B cell (primary cell): ENCODE results near the gene BRINP3. TPM values are rescaled to one million over a fixed set of nuclear protein-coding genes. Genes with fewer than 3 reads are reported as not detected.

Experiments
- ATAC-seq: fragments of 200-7000 bp; cut with Tn5 transposase; one replicate; pipeline ENCODE4 v1.10.0; 2021; ENCODE audit warnings: low read depth, mild to moderate bottlenecking, moderate number of reproducible peaks, moderate library complexity
- CTCF ChIA-PET: fragments of 350-600 bp; sonication (Branson Sonifier 250); formaldehyde crosslinking; loops from one replicate; lab custom pipeline; 2021; ENCODE audit warnings: antibody characterized with exemption, inconsistent platforms; lab: Charles Lee
- POLR2A ChIA-PET: fragments of 350-600 bp; sonication (Branson Sonifier 250); formaldehyde crosslinking; loops from one replicate; lab custom pipeline; 2021; ENCODE audit warnings: antibody characterized with exemption; lab: Charles Lee
- DNase-seq: peaks from one replicate; pipeline ENCODE4 v3.0.0; 2013
- H2AFZ ChIP-seq: 2 replicates; pipeline ENCODE4 v1.6.1; 2012; ENCODE audit warnings: mild to moderate bottlenecking, low read depth, low read length; ENCODE audit not compliant: insufficient read depth, poor library complexity, severe bottlenecking
- H3K27ac ChIP-seq, 2 donors: 1 replicate in 1 of 2; 2 replicates in 1 of 2; pipeline ENCODE4 v1.5.1; 2012 to 2013; ENCODE audit warnings: low read length in 2 of 2, mild to moderate bottlenecking in 2 of 2, moderate library complexity in 1 of 2
- H3K27me3 ChIP-seq, 4 experiments: fragments of 200-600 bp in 1 of 4; sonication (generic) in 1 of 4; replicated peaks in 1 of 4; 1 replicate in 2 of 4; 2 replicates in 2 of 4; pipeline versions ENCODE4 v1.6.1 to v1.7.0; 2013 to 2016; ENCODE audit warnings: low read length in 3 of 4, mild to moderate bottlenecking in 2 of 4, mixed read lengths in 1 of 4, moderate library complexity in 1 of 4; ENCODE audit not compliant: insufficient read depth in 4 of 4, control insufficient read depth in 3 of 4; ENCODE audit errors: control extremely low read depth in 1 of 4
- H3K36me3 ChIP-seq, 2 experiments: replicated peaks in 1 of 2; 1 replicate in 1 of 2; 2 replicates in 1 of 2; pipeline versions ENCODE4 v1.6.1 to v1.7.1; 2013; ENCODE audit warnings: low read length in 1 of 2; ENCODE audit not compliant: insufficient read depth in 2 of 2, control insufficient read depth in 1 of 2; ENCODE audit errors: control extremely low read depth in 1 of 2, extremely low read depth in 1 of 2
- H3K4me1 ChIP-seq, 2 donors: fragments of 200-600 bp in 1 of 2; sonication (generic) in 1 of 2; 1 replicate in 1 of 2; 2 replicates in 1 of 2; pipeline versions ENCODE4 v1.5.1 to v1.6.1; 2013 to 2017; ENCODE audit warnings: low read length in 2 of 2; ENCODE audit not compliant: control insufficient read depth in 2 of 2, insufficient read depth in 2 of 2
- H3K4me2 ChIP-seq: replicated peaks from 2 replicates; pipeline ENCODE3; 2012; ENCODE audit warnings: mild to moderate bottlenecking, low read depth, low read length; ENCODE audit not compliant: poor library complexity, severe bottlenecking
- H3K4me3 ChIP-seq, 5 experiments: fragments of 200-600 bp in 1 of 5; sonication (generic) in 1 of 5; 1 replicate in 3 of 5; 2 replicates in 2 of 5; pipeline versions ENCODE4 v1.5.1 to v1.7.0; 2011 to 2016; ENCODE audit warnings: low read length in 4 of 5, mild to moderate bottlenecking in 4 of 5, low read depth in 2 of 5, control low read depth in 1 of 5, moderate library complexity in 1 of 5; ENCODE audit not compliant: insufficient read depth in 1 of 5; ENCODE audit errors: control extremely low read depth in 1 of 5, extremely low read depth in 1 of 5
- H3K79me2 ChIP-seq: fragments of 200-600 bp; sonication (generic); one replicate; pipeline ENCODE4 v1.6.0; 2016; ENCODE audit warnings: low read length; ENCODE audit not compliant: control insufficient read depth, insufficient read depth
- H3K9ac ChIP-seq: fragments of 200-600 bp; sonication (generic); 2 replicates; pipeline ENCODE4 v1.6.1; 2017; ENCODE audit warnings: mild to moderate bottlenecking, low read length, moderate library complexity
- H3K9me3 ChIP-seq, 3 donors: one replicate each; pipeline versions ENCODE4 v1.6.1 to v1.7.1; 2013; ENCODE audit warnings: low read length in 2 of 3; ENCODE audit not compliant: control insufficient read depth in 2 of 3, insufficient read depth in 1 of 3; ENCODE audit errors: control extremely low read depth in 1 of 3
- H4K20me1 ChIP-seq: 2 replicates; pipeline ENCODE4 v1.6.0; 2012; ENCODE audit warnings: mild to moderate bottlenecking, low read length; ENCODE audit not compliant: insufficient read depth, control insufficient read depth, poor library complexity, severe bottlenecking
- H3K27ac Mint-ChIP-seq: one replicate; pipeline ENCODE4 v1.8.0; 2021; ENCODE audit warnings: mixed read lengths
- H3K27me3 Mint-ChIP-seq: one replicate; pipeline ENCODE4 v1.8.0; 2021; ENCODE audit warnings: mixed read lengths
- H3K4me1 Mint-ChIP-seq: one replicate; pipeline ENCODE4 v1.8.0; 2021; ENCODE audit warnings: mixed read lengths
- H3K4me3 Mint-ChIP-seq: one replicate; pipeline ENCODE4 v1.8.0; 2021; ENCODE audit warnings: mixed read lengths
- H3K9me3 Mint-ChIP-seq: one replicate; pipeline ENCODE4 v1.8.0; 2022; ENCODE audit warnings: mixed read lengths; ENCODE audit not compliant: insufficient read depth
- CTCF ChIP-seq: fragments of 200-600 bp; IDR thresholded peaks from one replicate; pipeline ENCODE4 v1.8.0; 2022; ENCODE audit warnings: antibody characterized with exemption, mild to moderate bottlenecking
- EZH2 ChIP-seq: IDR thresholded peaks from 2 replicates; pipeline ENCODE4 v1.6.1; 2012; ENCODE audit warnings: borderline replicate concordance, low read depth, mild to moderate bottlenecking, moderate library complexity, low read length; ENCODE audit not compliant: insufficient read depth, poor library complexity, severe bottlenecking
- WGBS: methylation state at CpG from one replicate; pipeline ENCODE4 v1.1.5; 2013; ENCODE audit warnings: missing lambda C conversion rate; ENCODE audit not compliant: insufficient coverage; 5-methylcytosine and 5-hydroxymethylcytosine counted together
- intact Hi-C: fragments of 100-400 bp; cut with micrococcal nuclease; formaldehyde crosslinking; loops from one replicate; pipeline ENCODE4 v1.10.0; 2022
- polyA plus RNA-seq: library from polyadenylated mRNA; depleted of rRNA; stranded (reverse); fragments of >200 nt; gene quantifications from 2 replicates; pipeline ENCODE4 v1.2.3, GENCODE V29; 2012
- total RNA-seq, 2 donors: library from RNA; stranded (reverse); fragments of 120-200 nt in 1 of 2; gene quantifications; 1 replicate in 1 of 2; 2 replicates in 1 of 2; pipeline versions ENCODE4 v1.2.3 to v1.2.4, GENCODE V29; 2013 to 2022

BRINP3 gene
- total and polyA plus RNA-seq, 2 donors (not counting 1 experiment from before 2014, with no cell fraction given), result not detected

- Mint-ChIP-seq H3K9me3 (no peaks in the 10 kb centered on the region), H3K27me3 (peaks cover 34% of the 10 kb centered on the region), H3K4me3 (no peak overlapping the region), H3K4me1 (peaks cover 15% of the 10 kb centered on the region), H3K27ac (no peak overlapping the region)
- Histone ChIP-seq H3K36me3 (no peaks in the 10 kb centered on the region), H4K20me1 (no peaks in the 10 kb centered on the region), H3K4me2 (no peak overlapping the region), H3K9ac (no peak overlapping the region), H3K27me3 (peaks cover 0 to 26% (median 7%) of the 10 kb centered on the region in 4 experiments), H3K4me3 (no peak overlapping the region), H2AFZ (no peak overlapping the region), H3K27ac (no peak overlapping the region), H3K79me2 (no peaks in the 10 kb centered on the region), H3K4me1 (peaks cover 0 to 3% of the 10 kb centered on the region in 2 donors), H3K9me3 (peaks cover 0 to 8% (median 0%) of the 10 kb centered on the region in 3 donors)
- no peak for TF ChIP-seq CTCF
- no peak for TF ChIP-seq EZH2
- ChIA-PET POLR2A (no interaction called here), CTCF (no interaction called here)
- WGBS, result no CpG with 5 or more reads among the region's 4 CpGs
- ATAC-seq (no peak), DNase-seq (no peak)
- intact Hi-C loops, result no loop called here
Measured at GRCh38 chr1:190479050-190479397, 1.4 kb upstream of the BRINP3 start.

GRCh38 chr1:190478149-190479049 lies 735 bp upstream of the BRINP3 start:
- ChIA-PET CTCF (no interaction called here), POLR2A (no interaction called here)
- Histone ChIP-seq H3K4me1 (peaks cover 0 to 3% of the 10 kb centered on the region in 2 donors), H2AFZ (peak overlapping the region; percentile 35), H4K20me1 (no peaks in the 10 kb centered on the region), H3K27ac (no peak overlapping the region), H3K9ac (no peak overlapping the region), H3K4me2 (no peak overlapping the region), H3K79me2 (no peaks in the 10 kb centered on the region), H3K9me3 (peaks cover 0 to 8% (median 0%) of the 10 kb centered on the region in 3 donors), H3K36me3 (no peaks in the 10 kb centered on the region), H3K27me3 (peaks cover 0 to 26% (median 7%) of the 10 kb centered on the region in 4 experiments), H3K4me3 (no peak overlapping the region)
- Mint-ChIP-seq H3K4me1 (peaks cover 15% of the 10 kb centered on the region), H3K9me3 (no peaks in the 10 kb centered on the region), H3K27ac (no peak overlapping the region), H3K27me3 (peaks cover 34% of the 10 kb centered on the region), H3K4me3 (no peak overlapping the region)
- 4% methylated on average over 31 of the region's 42 CpGs for WGBS
- TF ChIP-seq EZH2, result no peak
- no peak for TF ChIP-seq CTCF
- DNase-seq (no peak), ATAC-seq (no peak)
- intact Hi-C loops, result no loop called here
